ENCODE data around the gene FOXN3. TPM values are rescaled to one million over a fixed set of nuclear protein-coding genes. Genes with fewer than 3 reads are reported as not detected.

FOXN3 gene
- total RNA-seq, 4 donors from 2014 or later = 118 to 211 (median 167) TPM

DNA sequence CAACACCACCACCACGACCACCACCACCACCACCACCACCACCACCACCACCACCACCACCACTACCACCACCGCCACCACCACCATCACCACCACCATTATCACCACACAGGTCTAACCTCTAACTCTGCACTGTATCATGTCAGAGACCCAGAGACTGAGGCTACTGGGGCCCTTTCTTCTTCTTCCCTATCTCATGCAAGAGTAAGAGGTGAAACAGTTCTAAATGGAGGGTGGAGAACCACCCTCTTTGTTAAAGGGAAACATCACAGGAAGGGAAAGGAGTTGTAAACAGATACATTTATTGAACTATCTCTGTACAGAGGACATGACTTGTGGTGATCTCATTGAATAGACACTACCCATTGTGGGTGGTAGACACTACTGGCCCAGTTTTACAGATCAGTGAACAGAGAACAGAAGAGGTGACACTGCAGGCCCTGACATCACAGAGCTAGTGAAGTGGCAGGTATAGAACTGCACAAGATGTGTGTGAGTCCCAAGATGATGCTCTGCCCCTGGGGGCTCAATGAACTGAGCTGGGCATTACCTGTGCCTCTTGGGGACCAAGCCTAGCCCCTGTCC, 91.6 kb downstream of the FOXN3 start:
- WGBS, 2 donors = 91 to 93% methylated on average over 2 of the region's 2 CpGs
- DNase-seq (ENCODE audit: low spot score in 2 of 2) = no peak
- no peak overlapping the region for H3K4me3 ChIP-seq (ENCODE audit: low read depth, poor library complexity, severe bottlenecking)
- intact Hi-C loops (cut with DNase I; ENCODE audit: low total_unique reads) = no loop called here
- TF ChIP-seq, protein P1, sequence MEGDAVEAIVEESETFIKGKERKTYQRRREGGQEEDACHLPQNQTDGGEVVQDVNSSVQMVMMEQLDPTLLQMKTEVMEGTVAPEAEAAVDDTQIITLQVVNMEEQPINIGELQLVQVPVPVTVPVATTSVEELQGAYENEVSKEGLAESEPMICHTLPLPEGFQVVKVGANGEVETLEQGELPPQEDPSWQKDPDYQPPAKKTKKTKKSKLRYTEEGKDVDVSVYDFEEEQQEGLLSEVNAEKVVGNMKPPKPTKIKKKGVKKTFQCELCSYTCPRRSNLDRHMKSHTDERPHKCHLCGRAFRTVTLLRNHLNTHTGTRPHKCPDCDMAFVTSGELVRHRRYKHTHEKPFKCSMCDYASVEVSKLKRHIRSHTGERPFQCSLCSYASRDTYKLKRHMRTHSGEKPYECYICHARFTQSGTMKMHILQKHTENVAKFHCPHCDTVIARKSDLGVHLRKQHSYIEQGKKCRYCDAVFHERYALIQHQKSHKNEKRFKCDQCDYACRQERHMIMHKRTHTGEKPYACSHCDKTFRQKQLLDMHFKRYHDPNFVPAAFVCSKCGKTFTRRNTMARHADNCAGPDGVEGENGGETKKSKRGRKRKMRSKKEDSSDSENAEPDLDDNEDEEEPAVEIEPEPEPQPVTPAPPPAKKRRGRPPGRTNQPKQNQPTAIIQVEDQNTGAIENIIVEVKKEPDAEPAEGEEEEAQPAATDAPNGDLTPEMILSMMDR (IDR thresholded peaks at IDR 0.05) = no peak
- TF ChIP-seq POLR2A (IDR thresholded peaks at IDR 0.05) = no peak

- DNase-seq (ENCODE audit: low spot score in 2 of 2) = no peak
- 86 to 90% methylated on average over 9 of the region's 9 CpGs for WGBS, 2 donors
- TF ChIP-seq, protein P1 (IDR thresholded peaks at IDR 0.05) = no peak
- intact Hi-C loops (cut with DNase I; ENCODE audit: low total_unique reads) = no loop called here
- H3K4me3 ChIP-seq (ENCODE audit: low read depth, poor library complexity, severe bottlenecking) = no peak overlapping the region
Measured at GRCh38 chr14:89324501-89325298, 92.3 kb downstream of the FOXN3 start.

GRCh38 chr14:89320381-89321000, 96.5 kb downstream of the FOXN3 start:
- H3K4me3 ChIP-seq (ENCODE audit: low read depth, poor library complexity, severe bottlenecking) = no peak overlapping the region
- no peak for TF ChIP-seq POLR2A (IDR thresholded peaks at IDR 0.05)
- TF ChIP-seq, protein P1 (IDR thresholded peaks at IDR 0.05) = no peak
- DNase-seq (ENCODE audit: low spot score in 2 of 2) = no peak
- intact Hi-C loops (cut with DNase I; ENCODE audit: low total_unique reads) = no loop called here
- WGBS, 2 donors = 87 to 90% methylated on average over 6 of the region's 6 CpGs

GRCh38 chr14:89319687-89320086, 97.3 kb downstream of the FOXN3 start:
- no peak overlapping the region for H3K4me3 ChIP-seq (ENCODE audit: low read depth, poor library complexity, severe bottlenecking)
- 95% methylated on average over 4 of the region's 4 CpGs for WGBS, 2 donors
- no peak for TF ChIP-seq POLR2A (IDR thresholded peaks at IDR 0.05)
- TF ChIP-seq, protein P1 (IDR thresholded peaks at IDR 0.05) = no peak
- no peak for DNase-seq (ENCODE audit: low spot score in 2 of 2)
- intact Hi-C loops (cut with DNase I; ENCODE audit: low total_unique reads) = no loop called here

GRCh38 chr14:89317051-89317691, 99.9 kb downstream of the FOXN3 start:
- TF ChIP-seq POLR2A (IDR thresholded peaks at IDR 0.05) = no peak
- TF ChIP-seq, protein P1 (IDR thresholded peaks at IDR 0.05) = no peak
- no peak overlapping the region for H3K4me3 ChIP-seq (ENCODE audit: low read depth, poor library complexity, severe bottlenecking)
- no peak for DNase-seq (ENCODE audit: low spot score in 2 of 2)
- WGBS, 2 donors = 88 to 93% methylated on average over 4 of the region's 4 CpGs
- intact Hi-C loops (cut with DNase I; ENCODE audit: low total_unique reads) = no loop called here

Measured in lower leg skin (tissue), 4 donors.